Sciatic nerve (tissue), 2 donors: ENCODE data around the gene RPL28. TPM values are rescaled to one million over a fixed set of nuclear protein-coding genes. Genes with fewer than 3 reads are reported as not detected.

ENCODE experiments used
- ATAC-seq: fragments of 200-7000 bp; cut with Tn5 transposase; one replicate; pipeline ENCODE4 v1.9.1; 2020; ENCODE audit warnings: mild to moderate bottlenecking, moderate library complexity
- DNase-seq: peaks from one replicate; pipeline ENCODE4 v3.0.0-alpha.2; 2020; ENCODE audit warnings: low spot score
- intact Hi-C: fragments of 100-400 bp; cut with DNase I; formaldehyde crosslinking; loops from one replicate; pipeline ENCODE4 v1.14.2; 2022
- total RNA-seq: library from RNA; stranded (reverse); fragmentation: NEBNext Ultra II Directional; extraction: Animal tissue kit (Norgen Biotek cat#: 25700); gene quantifications from one replicate; pipeline ENCODE4 v1.2.1, GENCODE V29; 2021
- donor health status: DM: no; HTN: no; CAD: no.
- donor health status: DM: no; HTN: no; CAD: no.

RPL28 gene
- 902 TPM for total RNA-seq

DNA sequence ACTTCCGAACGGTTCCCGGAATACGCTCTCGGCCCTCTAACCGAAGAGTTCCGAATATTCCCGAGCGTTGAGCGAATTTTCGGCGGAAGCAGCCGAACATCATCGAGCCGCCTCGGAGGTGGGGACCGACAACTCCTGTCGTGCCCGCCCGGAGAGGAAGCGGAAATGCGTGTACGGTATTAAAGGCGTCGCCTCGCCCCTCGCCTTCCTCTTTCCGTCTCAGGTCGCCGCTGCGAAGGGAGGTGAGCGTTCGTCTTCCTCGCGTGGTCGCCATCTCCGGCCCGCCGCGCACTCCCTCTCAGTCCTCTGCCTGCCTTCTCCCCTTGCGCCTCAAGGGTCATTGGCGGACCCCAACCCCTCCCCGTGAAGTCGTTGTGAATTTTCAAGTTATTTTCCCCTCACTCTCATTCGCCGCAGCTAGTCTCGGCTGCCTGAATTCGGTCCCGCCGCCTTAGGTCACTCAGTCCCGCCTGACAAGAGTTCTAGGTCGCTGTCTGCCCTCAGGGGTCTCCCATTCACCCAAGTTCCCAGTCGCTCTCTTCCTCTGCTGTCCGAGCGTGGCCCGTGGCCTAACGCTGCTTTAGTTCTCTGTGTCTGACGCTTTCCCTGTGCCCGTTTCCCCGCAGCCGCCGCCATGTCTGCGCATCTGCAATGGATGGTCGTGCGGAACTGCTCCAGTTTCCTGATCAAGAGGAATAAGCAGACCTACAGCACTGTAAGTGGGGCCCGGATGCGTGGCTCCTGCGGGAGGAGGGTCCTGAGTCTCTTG is at the start of gene RPL28:
Gene RPL28, plus strand, starts transcription at position 209 of the 769 bp plus-strand sequence. Its CDS starts 426 bp downstream, at position 635.
- peak; percentile 99 for DNase-seq
- peak; percentile 95 for ATAC-seq
- intact Hi-C loops, result no loop called here

DNA sequence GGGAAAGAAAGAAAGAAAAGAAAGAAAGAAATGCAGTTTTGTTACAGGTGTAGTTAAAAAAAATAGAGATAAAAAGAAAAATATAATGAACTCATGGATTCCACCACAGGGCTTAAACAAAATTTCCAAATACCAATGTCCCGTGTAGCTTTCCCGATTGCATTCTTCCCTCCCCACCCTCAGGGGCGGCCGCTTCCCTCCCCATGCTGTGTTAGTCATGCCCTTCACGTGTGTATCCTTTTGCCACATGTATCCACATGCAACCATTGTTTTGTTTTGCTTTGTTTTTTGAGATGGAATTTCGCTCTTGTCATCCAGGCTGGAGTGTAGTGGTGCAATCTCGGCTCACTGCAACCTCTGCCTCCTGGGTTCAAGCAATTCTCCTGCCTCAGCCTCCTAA is 49.6 kb upstream of the RPL28 start:
- no peak for ATAC-seq
- intact Hi-C loops, result no loop called here
- no peak for DNase-seq

DNA sequence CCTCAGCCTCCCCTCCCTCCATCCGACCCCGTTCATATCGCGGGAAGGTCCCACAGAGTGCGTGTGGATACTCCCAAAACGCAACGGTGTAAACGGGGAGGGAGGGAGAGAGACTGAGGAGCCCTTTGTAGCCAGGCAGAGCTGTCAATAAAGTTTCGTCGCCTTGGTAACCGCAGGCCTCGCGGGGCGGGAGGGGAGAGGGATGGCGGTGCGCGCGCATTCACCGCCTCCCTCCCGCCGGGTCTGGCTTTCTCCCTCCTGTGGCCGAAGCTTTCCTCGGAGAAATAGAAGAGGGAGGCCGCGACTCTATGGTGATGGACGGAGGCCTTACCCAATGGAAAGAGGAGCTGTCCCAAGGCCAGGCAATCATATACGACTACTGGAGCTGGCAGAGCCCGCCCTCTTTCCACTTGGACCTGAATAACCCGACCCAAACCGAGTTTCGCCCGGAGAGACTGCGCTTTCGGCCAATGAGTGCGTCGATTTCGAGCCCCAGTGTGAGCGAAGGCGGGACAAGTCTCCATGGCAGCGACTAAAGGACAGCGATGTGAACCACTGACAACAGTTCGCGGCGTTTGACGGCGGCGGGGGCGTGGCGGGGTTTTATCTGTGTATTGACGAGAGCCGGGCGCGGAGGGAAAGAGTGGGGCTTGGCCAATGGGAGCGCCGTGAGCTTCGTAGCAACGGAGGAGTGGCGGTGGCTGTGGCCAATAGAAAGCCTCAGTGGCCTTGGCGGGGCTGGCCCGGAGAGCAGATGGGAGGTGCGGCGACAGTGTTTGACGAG is 46.4 kb upstream of the RPL28 start, which contains the start of gene KMT5C:
Gene KMT5C, plus strand, starts transcription at position 772 of the 784 bp plus-strand sequence. CDS start 2,061 bp downstream, outside the sequence.
- ATAC-seq (peak; percentile 96), DNase-seq (peak; percentile 100)
- intact Hi-C loops, result no loop called here

DNA sequence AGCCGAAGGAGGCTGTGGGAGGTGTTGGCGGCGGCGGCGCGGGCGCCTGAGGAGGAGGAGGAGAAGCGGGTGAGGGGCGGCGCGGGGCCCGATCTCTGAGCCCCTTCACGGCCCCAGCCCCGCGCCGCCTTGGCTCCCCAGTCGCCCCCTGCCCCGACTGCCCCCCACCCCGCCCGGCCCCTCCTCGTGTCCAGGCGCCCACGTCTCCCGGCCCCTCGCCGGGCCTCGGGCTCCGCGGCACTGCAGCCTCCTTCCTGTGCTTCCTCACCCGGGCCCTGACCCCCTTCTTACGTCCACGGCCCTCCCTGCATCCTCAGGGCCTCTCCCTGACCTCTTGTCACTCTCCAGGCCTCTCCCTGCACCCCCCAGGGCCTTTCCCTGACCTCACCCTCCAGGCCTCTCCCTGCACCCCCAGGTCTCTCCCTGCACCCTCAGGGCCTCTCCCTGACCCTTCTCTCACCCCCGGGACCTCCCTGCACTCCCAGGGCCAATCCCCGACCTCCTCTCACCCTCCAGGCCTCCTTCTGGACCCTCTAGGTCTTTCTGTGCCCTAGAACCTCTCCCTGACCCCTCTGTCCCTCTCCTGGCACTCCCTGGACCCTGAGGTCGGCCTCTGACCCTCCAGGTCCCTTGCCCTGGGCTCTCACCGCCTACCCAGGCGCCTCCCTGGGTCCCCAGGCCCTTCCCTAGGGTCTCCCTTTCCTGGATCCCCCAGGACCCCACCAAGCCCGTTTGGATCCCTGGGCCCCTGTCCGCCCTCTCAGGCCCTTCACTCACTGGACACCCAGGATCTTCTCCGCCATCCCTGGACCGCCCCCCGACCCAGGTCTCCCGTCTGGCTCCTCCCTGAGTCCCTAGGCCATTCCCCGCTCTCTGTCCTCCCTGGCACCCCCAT is 45.6 kb upstream of the RPL28 start:
- DNase-seq, result no peak
- intact Hi-C loops, result no loop called here
- ATAC-seq, result no peak

DNA sequence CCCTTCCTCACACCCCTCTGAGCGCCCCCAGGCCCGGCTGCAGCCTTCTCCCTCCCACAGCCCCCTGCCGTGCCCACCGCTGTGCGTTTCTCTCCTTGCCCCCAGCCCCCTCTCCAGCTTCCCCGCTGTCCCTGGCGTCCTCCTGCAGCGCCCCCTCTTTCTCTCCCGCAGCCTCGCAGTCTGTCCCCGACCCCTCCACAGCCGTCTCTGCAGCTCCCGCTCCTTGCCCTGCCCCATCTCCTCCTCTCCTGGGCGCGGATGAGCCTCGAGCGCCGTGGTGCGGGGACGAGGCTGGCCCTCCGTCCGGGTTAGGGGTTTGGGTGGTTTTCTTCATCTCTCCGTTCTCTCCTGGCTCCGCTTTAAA is 45.0 kb upstream of the RPL28 start:
- DNase-seq (no peak), ATAC-seq (no peak)
- intact Hi-C loops, result no loop called here

DNA sequence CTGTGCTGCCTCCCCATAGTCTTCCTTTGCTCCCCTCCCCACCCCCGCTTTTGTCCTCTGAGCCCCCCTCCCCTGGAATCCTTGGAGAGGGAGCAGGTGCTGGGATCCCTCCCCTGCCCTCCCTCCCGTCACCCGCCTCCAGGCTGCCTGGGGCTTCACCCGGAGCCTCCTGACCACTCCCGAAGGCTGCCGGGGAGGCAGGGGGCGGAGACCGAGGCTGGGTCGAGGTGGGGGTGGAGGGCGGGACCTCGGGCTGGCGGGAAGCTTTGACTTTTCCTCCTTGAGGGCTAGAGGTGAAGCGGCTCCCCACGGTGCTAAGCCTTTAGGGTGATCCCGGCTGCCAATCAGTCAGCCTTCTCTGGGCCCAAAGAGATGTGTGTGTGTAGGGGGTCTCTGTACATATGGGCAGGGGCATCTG is 44.6 kb upstream of the RPL28 start:
- ATAC-seq, result no peak
- intact Hi-C loops, result no loop called here
- peak; percentile 84 for DNase-seq

DNA sequence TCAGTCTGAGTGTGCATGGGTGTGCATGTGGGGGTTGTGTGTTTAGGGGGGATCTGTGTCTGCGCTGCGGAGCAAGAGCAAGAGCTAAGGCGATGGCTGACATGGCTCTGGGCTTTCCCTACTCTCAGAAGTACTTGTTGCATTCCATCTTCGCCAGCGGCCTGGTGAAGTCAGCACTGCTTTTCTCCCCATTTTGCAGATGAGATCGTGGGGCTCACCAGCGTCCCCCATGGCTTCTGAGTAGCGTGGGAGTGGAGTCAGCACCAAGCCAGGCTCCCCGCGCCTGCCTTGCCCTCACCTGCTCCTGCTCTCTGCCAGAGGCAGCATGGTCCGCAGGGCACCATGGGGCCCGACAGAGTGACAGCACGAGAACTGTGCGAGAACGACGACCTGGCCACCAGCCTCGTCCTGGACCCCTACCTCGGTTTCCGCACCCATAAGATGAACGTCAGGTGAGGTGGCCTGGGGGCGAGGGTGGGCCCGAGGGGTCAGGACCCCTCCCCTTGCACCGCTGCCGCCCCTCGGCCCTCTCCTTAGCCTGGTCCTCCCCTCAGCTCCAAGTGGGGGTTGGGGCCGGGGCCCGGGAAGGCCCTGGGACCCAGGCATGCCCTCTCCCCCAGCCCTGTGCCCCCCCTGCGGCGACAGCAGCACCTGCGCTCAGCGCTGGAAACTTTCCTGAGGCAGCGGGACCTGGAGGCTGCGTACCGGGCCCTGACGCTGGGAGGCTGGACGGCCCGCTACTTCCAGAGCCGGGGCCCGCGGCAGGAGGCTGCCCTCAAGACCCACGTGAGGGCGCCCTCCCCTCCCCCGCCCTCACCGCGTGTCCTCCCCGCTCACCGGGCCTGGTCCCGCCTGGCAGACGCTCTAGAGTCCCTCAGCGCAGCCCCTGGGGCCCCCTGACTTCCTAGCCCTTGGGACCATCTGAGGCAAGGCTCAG is 43.9 kb upstream of the RPL28 start:
- DNase-seq (no peak), ATAC-seq (no peak)
- intact Hi-C loops, result no loop called here

DNA sequence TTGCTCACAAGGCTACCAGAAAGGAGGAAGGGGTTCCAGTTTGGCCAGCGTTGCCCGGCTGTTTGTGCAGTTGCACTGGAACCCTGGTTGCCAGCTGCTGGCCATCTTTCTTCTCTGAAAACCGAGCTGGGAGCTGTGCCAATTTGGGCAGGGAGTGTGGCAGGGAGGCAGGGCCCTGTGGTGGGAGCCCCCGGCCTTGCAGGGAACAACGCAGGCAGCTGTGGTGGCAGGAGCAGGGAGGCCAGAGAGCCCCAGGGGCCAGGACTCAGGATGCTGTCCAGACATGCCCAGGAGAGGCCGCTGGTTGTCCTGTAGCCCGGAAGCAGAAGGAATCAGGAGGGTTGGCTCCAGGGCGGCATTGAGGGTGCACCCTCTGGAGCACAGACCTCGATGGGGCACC is 41.3 kb upstream of the RPL28 start:
- no peak for ATAC-seq
- intact Hi-C loops, result no loop called here
- no peak for DNase-seq

DNA sequence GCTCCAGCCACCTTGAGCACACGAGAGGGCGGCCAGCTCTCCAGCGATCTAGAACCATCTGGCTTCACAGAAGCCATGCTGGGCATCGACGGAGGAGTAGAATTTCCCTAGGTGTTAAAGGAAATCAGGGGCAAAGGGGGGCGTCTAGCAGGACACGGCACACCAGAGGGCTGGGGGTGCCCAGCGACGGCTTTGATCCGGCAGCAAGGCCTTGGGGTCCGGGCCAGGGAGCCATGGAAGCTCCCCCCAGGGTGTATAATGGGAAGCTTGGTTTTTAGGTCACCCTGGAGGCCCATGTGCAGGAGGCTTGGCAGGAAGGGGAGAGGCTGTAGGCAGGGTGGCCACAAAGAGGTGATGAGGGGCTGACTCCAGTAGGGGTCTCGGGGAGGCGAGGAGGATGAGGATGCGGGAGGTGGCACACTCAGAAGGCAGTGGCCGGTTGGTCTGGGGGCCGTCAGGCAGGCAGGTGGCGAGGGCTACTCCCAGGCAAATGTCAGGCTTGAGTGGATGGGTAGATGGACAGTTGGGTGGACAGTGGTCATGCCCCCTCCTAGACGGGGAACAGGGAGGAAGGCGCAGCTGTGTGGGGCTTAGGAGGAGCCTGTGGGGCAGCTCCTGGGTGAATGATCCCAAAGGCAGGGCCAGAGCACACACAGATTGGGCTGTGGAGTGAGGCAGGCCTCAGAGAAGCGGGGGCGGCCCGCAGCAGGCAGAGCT is 40.5 kb upstream of the RPL28 start:
- intact Hi-C loops, result no loop called here
- no peak for DNase-seq
- ATAC-seq, result no peak

DNA sequence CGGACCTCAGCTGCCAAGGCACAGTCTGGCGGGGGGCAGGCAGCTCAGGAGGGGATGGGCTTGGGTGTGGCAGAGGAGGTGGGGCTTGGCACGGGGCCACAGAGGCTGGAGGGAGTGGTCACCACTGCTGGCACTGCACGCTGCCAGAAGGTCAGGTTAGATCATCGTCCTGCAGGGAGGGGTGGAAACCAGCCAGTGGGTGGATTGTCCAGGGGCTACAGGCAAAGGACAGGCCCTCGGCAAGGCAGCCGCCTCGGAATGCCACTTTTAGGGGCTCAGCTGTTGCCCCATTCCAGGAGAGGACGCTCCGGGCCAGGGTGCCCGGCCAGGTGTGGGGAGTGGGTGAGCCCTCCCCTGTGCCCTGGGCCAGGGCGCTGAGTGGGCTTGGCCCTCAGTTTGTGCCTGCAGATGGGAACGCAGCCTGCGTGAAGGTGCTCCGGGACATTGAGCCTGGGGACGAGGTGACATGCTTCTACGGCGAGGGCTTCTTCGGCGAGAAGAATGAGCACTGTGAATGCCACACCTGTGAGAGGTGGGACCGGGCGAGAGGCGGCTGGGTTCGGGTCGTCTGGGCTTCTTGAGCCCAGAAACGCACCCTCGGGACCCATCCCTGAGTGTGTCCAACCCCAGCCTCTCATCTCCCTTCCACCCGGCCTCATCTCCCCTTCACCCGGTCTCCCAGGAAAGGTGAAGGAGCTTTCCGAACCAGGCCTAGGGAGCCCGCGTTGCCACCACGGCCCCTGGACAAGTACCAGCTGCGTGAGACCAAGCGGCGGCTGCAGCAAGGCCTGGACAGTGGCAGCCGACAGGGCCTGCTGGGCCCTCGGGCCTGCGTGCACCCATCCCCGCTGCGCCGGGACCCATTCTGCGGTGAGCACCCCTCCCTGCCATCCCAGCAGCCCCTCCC is 39.7 kb upstream of the RPL28 start:
- intact Hi-C loops, result no loop called here
- DNase-seq, result peak; percentile 81
- ATAC-seq, result peak; percentile 55

DNA sequence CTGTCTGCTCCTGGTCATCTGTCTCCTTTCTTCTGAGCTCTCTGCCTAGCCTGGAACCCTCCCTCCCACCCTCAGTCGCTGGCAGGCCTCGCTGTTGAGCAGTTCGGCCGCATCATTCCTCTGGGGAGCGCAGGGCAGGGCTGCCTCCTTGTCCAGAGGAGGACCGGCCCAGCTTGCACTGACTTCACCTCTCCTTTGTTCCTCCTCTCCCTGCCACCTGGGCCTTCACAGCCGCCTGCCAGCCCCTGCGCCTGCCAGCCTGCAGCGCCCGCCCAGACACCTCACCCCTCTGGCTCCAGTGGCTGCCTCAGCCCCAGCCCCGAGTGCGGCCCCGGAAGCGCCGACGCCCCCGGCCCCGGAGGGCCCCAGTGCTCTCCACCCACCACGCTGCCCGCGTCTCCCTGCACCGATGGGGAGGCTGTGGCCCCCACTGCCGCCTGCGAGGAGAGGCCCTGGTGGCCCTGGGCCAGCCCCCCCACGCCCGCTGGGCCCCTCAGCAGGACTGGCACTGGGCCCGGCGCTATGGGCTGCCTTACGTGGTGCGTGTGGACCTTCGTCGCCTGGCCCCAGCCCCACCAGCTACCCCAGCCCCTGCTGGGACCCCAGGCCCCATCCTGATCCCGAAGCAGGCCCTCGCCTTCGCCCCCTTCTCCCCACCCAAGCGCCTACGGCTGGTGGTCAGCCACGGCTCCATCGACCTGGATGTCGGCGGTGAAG is 38.8 kb upstream of the RPL28 start:
- intact Hi-C loops, result no loop called here
- DNase-seq (no peak), ATAC-seq (peak; percentile 23)

DNA sequence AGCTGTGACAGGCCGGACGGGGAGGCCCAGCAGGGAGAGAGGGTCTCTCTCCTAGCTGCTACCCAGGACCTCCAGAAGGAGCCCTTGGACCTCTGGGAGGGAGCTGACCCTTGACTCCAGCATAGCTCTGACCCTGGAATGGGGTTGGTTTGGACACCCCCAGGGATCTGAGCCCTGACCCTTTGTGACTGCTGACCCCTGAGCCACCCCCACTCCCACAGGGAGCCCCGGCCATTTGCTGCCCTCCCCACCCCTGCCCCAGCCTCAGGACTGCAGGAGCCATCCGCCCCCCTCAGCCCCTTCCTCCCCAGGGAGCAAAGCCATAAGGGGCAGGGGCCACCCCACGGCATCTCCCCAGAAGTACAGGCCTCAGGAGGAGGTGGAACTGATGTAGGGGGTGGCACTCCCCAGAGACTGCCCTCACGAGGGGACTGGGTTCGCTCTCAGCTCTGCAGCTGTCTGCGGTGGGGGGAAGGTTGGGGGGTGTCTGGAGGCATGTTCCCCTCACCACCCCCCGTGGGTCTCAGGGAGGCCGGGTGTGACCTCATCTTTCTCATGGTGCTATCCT is 38.2 kb upstream of the RPL28 start:
- ATAC-seq (no peak), DNase-seq (no peak)
- intact Hi-C loops, result no loop called here

DNA sequence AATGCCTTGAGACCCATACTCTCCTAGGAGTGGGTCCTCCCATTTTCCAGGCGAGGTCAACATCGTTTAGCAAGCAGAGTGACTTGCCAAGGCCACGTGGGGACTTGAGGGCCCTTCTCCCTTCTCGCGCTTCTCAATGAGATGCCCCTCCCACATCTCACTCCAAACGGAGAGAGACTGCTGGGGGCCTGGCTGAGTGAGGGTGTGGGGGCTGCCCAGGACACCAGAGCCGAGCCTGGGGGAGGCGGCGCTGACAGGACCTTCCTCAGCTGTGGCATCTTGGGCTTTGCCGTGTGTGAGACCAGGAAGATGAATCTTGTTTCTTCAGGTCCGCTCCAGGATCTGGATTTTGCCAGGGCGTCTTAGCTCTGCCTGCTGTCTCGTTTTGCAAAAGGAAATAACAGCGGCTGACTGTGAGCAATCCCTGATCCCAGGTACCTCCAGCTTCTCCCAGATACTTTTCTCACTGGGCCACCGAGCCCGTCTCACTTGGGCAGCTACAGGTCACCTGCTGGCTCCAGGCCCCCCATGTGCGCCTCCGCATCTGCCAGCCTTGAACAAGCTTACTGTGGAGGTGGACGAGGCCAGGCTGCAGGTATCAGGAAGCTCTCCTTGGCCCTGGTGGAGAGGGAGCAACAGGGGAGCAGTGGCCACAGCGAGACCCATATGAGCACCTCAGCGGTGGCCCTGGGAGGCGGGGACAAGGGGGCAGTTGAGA is 37.3 kb upstream of the RPL28 start:
- DNase-seq, result no peak
- intact Hi-C loops, result no loop called here
- ATAC-seq, result no peak

DNA sequence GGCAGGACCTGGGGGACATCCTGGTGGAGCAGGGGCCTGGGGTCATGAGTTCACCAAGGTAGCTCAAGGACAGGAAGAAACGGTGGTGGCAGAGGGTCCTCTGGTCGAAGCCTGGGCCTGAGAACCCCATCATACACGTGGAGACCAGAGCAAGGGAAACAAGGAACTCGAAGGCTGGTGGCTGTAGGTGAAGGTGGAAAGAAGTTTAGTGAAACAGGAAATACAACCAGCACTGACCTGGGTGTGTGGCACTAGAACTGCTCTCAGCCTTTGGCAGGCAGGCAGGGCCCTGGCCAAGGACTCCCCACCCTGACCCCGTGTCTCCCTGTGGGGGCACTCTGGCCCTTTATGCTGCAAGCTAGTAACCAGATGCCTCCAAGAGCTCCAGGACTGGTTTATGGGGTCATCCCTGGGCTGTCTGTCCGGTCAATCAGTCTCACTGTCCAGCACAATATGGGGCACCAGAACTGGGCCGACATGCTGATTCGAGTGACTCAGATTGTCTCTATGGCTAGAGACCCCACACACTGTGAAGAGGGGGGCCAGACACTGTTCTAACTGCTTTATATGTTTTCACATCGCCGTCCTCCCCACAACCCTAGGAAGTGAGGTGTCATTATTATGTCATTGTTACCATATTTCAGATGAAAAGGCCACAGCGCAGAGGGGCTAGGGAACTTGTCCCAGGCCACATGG is 35.0 kb upstream of the RPL28 start:
- intact Hi-C loops, result no loop called here
- ATAC-seq (no peak), DNase-seq (no peak)

DNA sequence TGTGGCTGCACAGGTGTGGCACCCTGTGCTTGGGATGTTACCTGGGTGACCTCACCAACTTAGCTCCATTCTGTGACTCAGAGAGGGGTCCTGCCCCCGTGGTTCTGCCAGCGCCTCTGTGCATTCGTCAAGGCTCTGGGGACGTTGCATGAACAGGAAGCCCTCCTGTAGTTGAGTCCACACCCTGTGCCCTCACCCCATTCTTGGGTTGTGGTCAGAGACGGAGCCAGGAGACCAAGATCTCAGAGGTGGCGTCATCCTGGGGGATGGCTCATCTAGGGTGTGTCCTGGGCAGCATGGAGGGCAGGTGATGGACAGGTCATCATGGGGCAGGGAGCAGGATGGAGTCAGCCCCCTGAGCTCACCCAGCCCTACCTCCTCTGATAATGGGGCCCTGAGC is 33.7 kb upstream of the RPL28 start:
- DNase-seq (no peak), ATAC-seq (no peak)
- intact Hi-C loops, result no loop called here
